OCI-LY3 (cell line): ENCODE data around the gene SMURF2.

Experiments
- CTCF ChIP-seq: fragments of 200-600, 300-600 bp; sonication (generic); IDR thresholded peaks from 2 replicates; pipeline ENCODE4 v1.5.1; 2014; ENCODE audit warnings: antibody characterized with exemption, low read length, low read depth
- EZH2phosphoT487 ChIP-seq: fragments of 200-600 bp; shearing (Covaris generic); IDR thresholded peaks from 2 replicates; pipeline ENCODE4 v1.6.1; 2018; ENCODE audit warnings: antibody characterized with exemption, mixed run types, low read depth

GRCh38 chr17:64544742-64545141, 117.4 kb downstream of the SMURF2 start:
- TF ChIP-seq CTCF (no peak), EZH2phosphoT487 (no peak)
